HepG2 (cell line): ENCODE data around the gene TBX21. TPM values are rescaled to one million over a fixed set of nuclear protein-coding genes. Genes with fewer than 3 reads are reported as not detected.

Source experiments
- ATAC-seq: fragments of 200-7000 bp; cut with Tn5 transposase; 3 replicates; pipeline ENCODE4 v1.9.1; 2020; ENCODE audit warnings: mild to moderate bottlenecking, moderate library complexity
- BruUV-seq: library from RNA; stranded (reverse); fragments of 400-500 nt; replicated peaks from 2 replicates; lab custom pipeline; 2021; lab: Mats Ljungman, UMichigan
- CTCF ChIA-PET: fragments of 300-600 bp; formaldehyde crosslinking; extraction: SDS; loops from one replicate; lab custom pipeline; 2021; ENCODE audit warnings: low total read pairs, inconsistent platforms, low intra/inter-chr PET ratio; lab: Yijun Ruan, JAX
- POLR2A ChIA-PET: fragments of 350-600 bp; sonication (Branson Sonifier 250); formaldehyde crosslinking; loops from one replicate; lab custom pipeline; 2020; ENCODE audit warnings: antibody characterized with exemption, inconsistent platforms; lab: Yijun Ruan, JAX
- DNase-seq: peaks from one replicate; pipeline ENCODE4 v3.0.0-alpha.2; 2015; ENCODE audit warnings: low spot score
- FAIRE-seq: peaks from 3 replicates; lab custom pipeline; 2011; peaks lifted over from hg19 to GRCh38; lab: Jason Lieb, UNC
- H2AFZ ChIP-seq: one replicate; pipeline ENCODE4 v1.6.1; 2011; ENCODE audit warnings: low read length, inconsistent platforms
- H3K27ac ChIP-seq: fragments of 300-600 bp; 3 replicates; pipeline ENCODE4 v1.8.0; 2011; ENCODE audit warnings: mixed run types, mild to moderate bottlenecking, mixed read lengths, low read length, inconsistent platforms; ENCODE audit not compliant: insufficient read depth; ENCODE audit errors: extremely low read length
- H3K27me3 ChIP-seq, 2 experiments: fragments of 200-600 bp in 1 of 2; 2 replicates in 1 of 2; 3 replicates in 1 of 2; pipeline versions ENCODE4 v1.6.0 to v1.8.0; 2011; ENCODE audit warnings: low read length in 2 of 2, mild to moderate bottlenecking in 2 of 2, moderate library complexity in 2 of 2, inconsistent platforms in 1 of 2; ENCODE audit not compliant: insufficient read depth in 2 of 2, control insufficient read depth in 1 of 2
- H3K36me3 ChIP-seq, 2 experiments: fragments of 200-600 bp in 1 of 2; replicated peaks in 1 of 2; 2 replicates in 1 of 2; 3 replicates in 1 of 2; pipeline versions ENCODE4 v1.5.1 to v1.8.0; 2011; ENCODE audit warnings: low read length in 2 of 2, inconsistent platforms in 1 of 2; ENCODE audit not compliant: insufficient read depth in 2 of 2, control insufficient read depth in 1 of 2
- H3K4me1 ChIP-seq: 2 replicates; pipeline ENCODE4 v1.5.1; 2012; ENCODE audit warnings: low read length, inconsistent platforms; ENCODE audit not compliant: insufficient read depth
- H3K4me2 ChIP-seq: 2 replicates; pipeline ENCODE4 v1.6.0; 2011; ENCODE audit warnings: low read depth, low read length, inconsistent platforms
- H3K4me3 ChIP-seq, 3 experiments: fragments of 200-600 bp in 1 of 3; sonication (generic), shearing (Covaris generic) in 1 of 3; replicated peaks in 1 of 3; 2 replicates each; pipeline ENCODE4 v1.5.1; 2011 to 2016; ENCODE audit warnings: low read length in 3 of 3, inconsistent platforms in 2 of 3, low read depth in 2 of 3, mild to moderate bottlenecking in 2 of 3, control low read depth in 1 of 3, mixed read lengths in 1 of 3; ENCODE audit not compliant: insufficient read depth in 1 of 3
- H3K79me2 ChIP-seq: one replicate; pipeline ENCODE4 v1.6.1; 2011; ENCODE audit warnings: low read length, inconsistent platforms; ENCODE audit not compliant: insufficient read depth
- H3K9ac ChIP-seq: 2 replicates; pipeline ENCODE4 v1.6.0; 2011; ENCODE audit warnings: mild to moderate bottlenecking, low read depth, low read length, inconsistent platforms; ENCODE audit not compliant: insufficient read depth
- H3K9me3 ChIP-seq: 2 replicates; pipeline ENCODE4 v1.5.1; 2012; ENCODE audit warnings: mild to moderate bottlenecking, low read length
- H4K20me1 ChIP-seq: 2 replicates; pipeline ENCODE4 v1.6.0; 2011; ENCODE audit warnings: inconsistent platforms, mild to moderate bottlenecking, low read length, moderate library complexity; ENCODE audit not compliant: insufficient read depth
- FIP1L1 ChIP-seq: fragments of 200-400 bp; formaldehyde crosslinking; IDR thresholded peaks from 2 replicates; pipeline ENCODE4 v1.6.1; 2018; ENCODE audit warnings: low read depth, mild to moderate bottlenecking, low read length, moderate library complexity, borderline replicate concordance; ENCODE audit not compliant: insufficient read depth
- HMGXB3 ChIP-seq: sonication (generic); formaldehyde crosslinking; IDR thresholded peaks from 2 replicates; pipeline ENCODE4 v1.4.0; 2020; ENCODE audit warnings: missing genetic modification reagents, borderline replicate concordance
- HNF4A ChIP-seq: sonication (generic); formaldehyde crosslinking; IDR thresholded peaks from 2 replicates; pipeline ENCODE4 v1.4.0; 2020; ENCODE audit warnings: missing genetic modification reagents
- MNT ChIP-seq: fragments of 450-650 bp; IDR thresholded peaks from 2 replicates; pipeline ENCODE4 v1.6.1; 2016
- NR2C2 ChIP-seq: sonication (generic); formaldehyde crosslinking; IDR thresholded peaks from 2 replicates; pipeline ENCODE4 v1.4.0; 2020; ENCODE audit warnings: missing genetic modification reagents, mild to moderate bottlenecking, moderate library complexity, borderline replicate concordance
- SOX6 ChIP-seq, 2 experiments: fragments of 450-650 bp in 1 of 2; sonication (generic) in 1 of 2; formaldehyde crosslinking in 1 of 2; IDR thresholded peaks; 2 replicates each; pipeline versions ENCODE4 v1.4.0 to v1.6.1; 2017 to 2020; ENCODE audit warnings: antibody characterized with exemption in 1 of 2, mild to moderate bottlenecking in 1 of 2, missing genetic modification reagents in 1 of 2
- ZBTB21 ChIP-seq: sonication (generic); formaldehyde crosslinking; IDR thresholded peaks from 2 replicates; pipeline ENCODE4 v1.4.0; 2020; ENCODE audit warnings: missing genetic modification reagents
- ZNF333 ChIP-seq: sonication (generic); formaldehyde crosslinking; IDR thresholded peaks from 2 replicates; pipeline ENCODE4 v1.4.0; 2020; ENCODE audit warnings: mild to moderate bottlenecking, missing genetic modification reagents, borderline replicate concordance
- ZNF362 ChIP-seq: sonication (generic); formaldehyde crosslinking; IDR thresholded peaks from 2 replicates; pipeline ENCODE4 v1.4.0; 2020; ENCODE audit warnings: missing genetic modification reagents, mild to moderate bottlenecking, borderline replicate concordance
- ZNF770 ChIP-seq: sonication (generic); formaldehyde crosslinking; IDR thresholded peaks from 2 replicates; pipeline ENCODE4 v1.5.0; 2020; ENCODE audit warnings: mild to moderate bottlenecking, missing genetic modification reagents
- WGBS: methylation state at CpG from one replicate; pipeline ENCODE4 v1.1.6; 2017; ENCODE audit warnings: low lambda C conversion rate; 5-methylcytosine and 5-hydroxymethylcytosine counted together
- in situ Hi-C: cut with HindIII; loops from 2 replicates; pipeline ENCODE4 v1.10.0; 2017; ENCODE audit warnings: low pct_unique_long_range_greater_than_20kb; ENCODE audit not compliant: extremely low pct_ligation_motif_present
- intact Hi-C: fragments of 100-400 bp; cut with micrococcal nuclease; formaldehyde crosslinking; loops from one replicate; pipeline ENCODE4 v1.10.0; 2022; ENCODE audit not compliant: unreplicated experiment
- polyA plus RNA-seq, 8 experiments: library from polyadenylated mRNA; depleted of rRNA in 3 of 8; stranded (reverse) in 7 of 8; unstranded in 1 of 8; fragments of >200 nt; fragmentation: Illumina TruSeq in 4 of 8; extraction: Trizol in 4 of 8; gene quantifications; 2 replicates each; pipeline versions ENCODE4 v1.2.1 to v1.2.3, GENCODE V29; 2011 to 2016; ENCODE audit warnings: low read depth in 4 of 8, missing spikeins in 1 of 8, mixed read lengths in 1 of 8; ENCODE audit not compliant: insufficient read depth in 1 of 8
- total RNA-seq, 5 experiments: library from RNA; depleted of rRNA; stranded (reverse); fragments of >200 nt; fragmentation: Illumina TruSeq; extraction: Trizol; gene quantifications; 2 replicates each; pipeline ENCODE4 v1.2.3, GENCODE V29; 2016; ENCODE audit warnings: low read depth in 1 of 5

TBX21 gene
- total and polyA plus RNA-seq, 2 of the 13 experiments (the other 11 are each of a cell fraction or from before 2014, with no cell fraction given): not detected

GRCh38 chr17:47720196-47720595, 12.8 kb upstream of the TBX21 start:
- Histone ChIP-seq H3K4me3 (no peak overlapping the region), H3K27me3 (peaks cover 24 to 95% of the 10 kb centered on the region in 2 experiments), H3K9me3 (no peaks in the 10 kb centered on the region), H4K20me1 (no peaks in the 10 kb centered on the region; the same call in 1 of the 2 replicates), H3K79me2 (no peaks in the 10 kb centered on the region), H3K27ac (no peak overlapping the region), H3K9ac (no peak overlapping the region), H3K36me3 (no peaks in the 10 kb centered on the region), H2AFZ (no peak overlapping the region), H3K4me2 (no peak overlapping the region), H3K4me1 (0 out of 2 replicates have a peak, but pooled peaks cover 9% of the 10 kb centered on the region)
- BruUV-seq: no TSS peak
- in situ Hi-C loops (no loop called here), intact Hi-C loops (no loop called here)
- FAIRE-seq (no peak), DNase-seq (no peak), ATAC-seq (no peak)
- WGBS: 21% methylated on average over 11 of the region's 11 CpGs
- ChIA-PET POLR2A (no interaction called here), CTCF (no interaction called here)
- TF ChIP-seq FIP1L1 (no peak), ZNF362 (CRISPR knock-in tag) (no peak), HNF4A (CRISPR knock-in tag) (no peak), MNT (no peak), ZNF770 (CRISPR knock-in tag) (no peak), ZBTB21 (CRISPR knock-in tag) (no peak), HMGXB3 (CRISPR knock-in tag) (no peak), ZNF333 (CRISPR knock-in tag) (no peak), SOX6 (IDR thresholded peaks at IDR 0.05) (no peak), SOX6 (CRISPR knock-in tag; IDR thresholded peaks at IDR 0.05) (no peak), NR2C2 (no peak)
